ENCODE results near the gene PCNX2.

PCNX2 gene

GRCh38 chr1:232956081-232956480, 339.4 kb downstream of the PCNX2 start:
- DNase-seq (ENCODE audit: low read depth) = no peak

- no peak for DNase-seq (ENCODE audit: low read depth)
Measured at GRCh38 chr1:232954594-232955365, 340.7 kb downstream of the PCNX2 start.

- no peak for DNase-seq (ENCODE audit: low read depth)
Measured at GRCh38 chr1:232952514-232953499, 342.7 kb downstream of the PCNX2 start.

- no peak for DNase-seq (ENCODE audit: low read depth)
Measured at GRCh38 chr1:232951605-232952004, 343.9 kb downstream of the PCNX2 start.

GRCh38 chr1:232951180-232951579, 344.3 kb downstream of the PCNX2 start:
- no peak for DNase-seq (ENCODE audit: low read depth)

GRCh38 chr1:232950197-232951176, 345.0 kb downstream of the PCNX2 start, which contains the start of gene NTPCR:
Gene NTPCR (plus strand): TSS chr1:232950611. CDS start chr1:232950711, 100 bp downstream.
- DNase-seq (ENCODE audit: low read depth) = peak; percentile 74

- no peak for DNase-seq (ENCODE audit: low read depth)
Measured at GRCh38 chr1:232949636-232950196, 345.8 kb downstream of the PCNX2 start.

GRCh38 chr1:232944347-232944746, 351.2 kb downstream of the PCNX2 start:
- DNase-seq (ENCODE audit: low read depth) = no peak

- no peak for DNase-seq (ENCODE audit: low read depth)
Measured at GRCh38 chr1:232943679-232944252, 351.8 kb downstream of the PCNX2 start.

GRCh38 chr1:232942413-232943294, 352.9 kb downstream of the PCNX2 start:
- no peak for DNase-seq (ENCODE audit: low read depth)

- DNase-seq (ENCODE audit: low read depth) = no peak
Measured at GRCh38 chr1:232940262-232940661, 355.3 kb downstream of the PCNX2 start.

- DNase-seq (ENCODE audit: low read depth) = no peak
Measured at GRCh38 chr1:232939748-232940147, 355.8 kb downstream of the PCNX2 start.

GRCh38 chr1:232938926-232939325, 356.6 kb downstream of the PCNX2 start:
- no peak for DNase-seq (ENCODE audit: low read depth)

GRCh38 chr1:232937741-232938375, 357.7 kb downstream of the PCNX2 start:
- no peak for DNase-seq (ENCODE audit: low read depth)

GRCh38 chr1:232936941-232937340, 358.6 kb downstream of the PCNX2 start:
- DNase-seq (ENCODE audit: low read depth) = no peak
